Measurements from ENCODE around the gene GALNT9.

DNA sequence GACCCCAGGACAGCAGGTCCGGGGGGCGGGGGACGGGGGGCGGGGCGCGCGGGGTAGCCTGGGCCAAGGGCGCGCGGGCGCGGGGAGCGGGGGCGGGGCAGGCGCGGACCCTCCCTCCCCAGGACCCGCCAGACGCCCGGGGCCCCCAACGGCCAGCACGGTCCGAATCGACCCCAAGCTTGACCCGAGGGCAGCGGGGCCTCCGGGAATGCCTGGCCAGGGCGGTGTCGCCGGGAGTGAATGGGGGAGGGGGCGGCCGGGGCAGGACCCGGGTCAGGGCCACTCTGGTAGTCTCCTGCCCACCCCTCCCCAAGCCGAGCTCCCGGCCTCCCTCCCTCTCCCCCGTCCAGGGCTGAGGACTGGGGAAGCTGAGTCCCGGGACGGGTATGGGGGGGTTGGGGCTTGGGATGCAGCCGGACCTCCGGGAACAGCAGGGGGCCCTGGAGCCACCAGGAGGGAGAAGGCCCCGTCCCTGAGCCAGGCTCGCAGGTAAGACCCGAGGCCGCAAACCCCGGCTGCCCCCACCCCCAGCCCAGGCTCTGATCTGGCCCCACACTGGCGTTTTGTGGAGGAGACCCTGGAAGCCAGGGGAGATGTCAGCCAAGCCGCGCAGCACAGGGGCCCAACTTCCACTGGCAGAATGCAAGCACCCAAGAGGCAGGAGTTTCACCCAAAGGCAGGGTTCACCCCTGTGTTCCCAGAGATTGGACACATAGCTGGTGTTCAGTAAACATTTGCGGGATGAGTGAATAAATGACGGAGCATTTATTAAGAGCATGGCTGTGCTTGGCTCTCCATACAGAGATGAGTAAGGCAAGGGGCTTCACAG is 545 bp upstream of the GALNT9 start:
- no peak for TF ChIP-seq CTCF (IDR thresholded peaks at IDR 0.05)
- no peak for TF ChIP-seq POLR2A (IDR thresholded peaks at IDR 0.05)
- no peak for TF ChIP-seq POLR2AphosphoS5 (IDR thresholded peaks at IDR 0.05)

All from prostate gland (tissue), 2 donors.